HG03469 (cell line): ENCODE measurements around the gene TMPRSS15.
"Not testable (repeated sequence)": the region's sequence is repeated elsewhere in the genome, so short reads cannot be mapped to it uniquely, and the experiment has no call there.

Source experiments
- ATAC-seq: cut with Tn5 transposase; IDR thresholded peaks from one replicate; pipeline ENCODE4 v1.9.1; 2021; ENCODE audit warnings: mild to moderate bottlenecking, moderate library complexity, moderate number of reproducible peaks; ENCODE audit not compliant: unreplicated experiment

The TMPRSS15 gene

DNA sequence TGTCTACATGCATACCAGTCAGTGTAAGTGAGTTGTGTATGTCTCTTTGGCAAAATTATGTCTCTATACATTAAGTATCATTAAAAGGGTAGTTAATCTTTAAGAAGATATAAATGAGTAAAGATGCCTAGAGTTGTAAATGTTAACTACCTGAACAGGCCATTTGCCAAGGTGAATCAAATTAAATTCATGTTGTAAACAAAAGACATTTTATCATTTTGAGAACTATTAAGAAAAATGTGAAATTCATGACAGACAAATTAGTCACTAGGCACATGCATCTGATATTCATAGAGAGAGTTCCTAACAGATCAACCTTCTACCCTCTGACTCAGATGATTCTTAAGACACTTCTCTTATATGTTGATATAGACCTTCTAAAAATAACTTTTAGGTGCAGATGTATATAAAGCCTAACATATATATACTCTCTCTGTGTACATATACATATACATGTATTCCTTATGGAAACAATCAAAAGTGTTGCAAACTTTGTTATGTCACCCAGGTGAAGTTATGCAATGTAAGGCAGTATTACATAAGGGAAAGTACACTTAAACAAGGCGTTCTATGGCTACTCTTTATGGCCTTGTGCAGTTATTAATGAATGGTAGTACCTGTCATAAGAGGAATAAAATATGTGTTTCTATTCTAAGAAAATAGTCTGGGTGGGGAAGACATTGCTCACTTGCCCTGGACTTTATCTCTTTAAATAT lies at the start of gene TMPRSS15:
Gene TMPRSS15, minus strand, starts transcription at position 51 of the 716 bp plus-strand sequence. CDS start 163 bp downstream, outside the sequence.
- ATAC-seq = no peak

DNA sequence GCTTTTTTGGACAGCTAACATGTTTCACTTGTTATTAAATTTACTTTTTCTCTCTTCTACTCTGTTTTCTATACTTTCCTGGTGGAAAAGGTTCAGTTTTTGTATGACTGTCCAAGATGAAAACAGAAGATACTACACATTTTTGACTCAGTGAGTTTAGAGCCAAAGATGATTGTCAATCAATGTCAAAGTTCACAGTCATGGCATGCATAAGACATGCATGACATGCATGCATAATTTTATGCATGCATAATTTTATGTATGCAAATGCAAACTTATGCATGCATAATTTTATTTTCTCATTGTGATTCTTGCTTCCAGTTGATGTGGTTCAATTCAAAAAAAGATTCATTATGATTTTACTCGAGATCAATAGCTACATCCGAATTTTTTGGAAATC lies 48.1 kb upstream of the TMPRSS15 start:
- ATAC-seq = no peak

DNA sequence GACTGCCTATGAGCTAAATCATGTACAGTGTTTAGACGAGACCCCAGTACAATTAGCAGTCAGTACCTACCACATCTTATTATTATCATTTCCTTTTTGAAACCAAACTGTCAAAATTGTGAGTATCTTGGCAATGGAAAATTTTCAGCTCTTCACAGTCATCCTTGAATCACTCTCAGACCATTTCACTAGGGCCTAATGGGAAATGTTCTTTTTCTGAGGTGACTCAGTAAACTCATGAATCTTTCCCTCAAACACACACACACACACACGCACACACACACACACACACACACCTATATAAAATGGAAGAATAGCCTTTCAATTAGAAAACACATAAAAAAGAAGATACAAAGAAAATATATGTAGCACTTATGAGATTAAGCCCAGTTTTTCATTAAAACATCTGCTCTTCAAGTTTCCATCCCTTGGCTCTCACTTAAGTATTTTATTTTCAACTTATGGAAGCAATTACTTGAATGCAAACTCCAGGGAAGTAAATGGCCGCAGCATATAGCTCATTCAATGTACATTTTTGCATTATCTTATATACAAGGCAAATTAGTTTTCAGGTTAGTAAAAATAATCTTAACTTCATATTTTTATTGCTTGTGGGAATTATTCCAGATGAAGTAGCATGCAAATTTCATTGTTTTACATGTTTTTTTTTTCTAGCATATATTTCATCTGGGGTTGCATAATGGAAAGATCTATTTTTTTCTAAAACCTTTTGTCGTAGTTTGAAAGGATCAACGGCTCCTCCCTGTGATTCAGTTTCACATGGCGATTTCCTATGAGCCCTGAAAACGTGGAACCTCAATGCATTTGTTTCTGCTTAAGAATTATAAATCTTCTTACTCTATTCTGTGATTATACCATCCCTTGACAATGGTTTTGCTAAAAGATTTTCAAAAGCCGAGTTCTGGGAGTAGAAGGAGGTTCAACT lies 46.3 kb upstream of the TMPRSS15 start:
- no peak for ATAC-seq

DNA sequence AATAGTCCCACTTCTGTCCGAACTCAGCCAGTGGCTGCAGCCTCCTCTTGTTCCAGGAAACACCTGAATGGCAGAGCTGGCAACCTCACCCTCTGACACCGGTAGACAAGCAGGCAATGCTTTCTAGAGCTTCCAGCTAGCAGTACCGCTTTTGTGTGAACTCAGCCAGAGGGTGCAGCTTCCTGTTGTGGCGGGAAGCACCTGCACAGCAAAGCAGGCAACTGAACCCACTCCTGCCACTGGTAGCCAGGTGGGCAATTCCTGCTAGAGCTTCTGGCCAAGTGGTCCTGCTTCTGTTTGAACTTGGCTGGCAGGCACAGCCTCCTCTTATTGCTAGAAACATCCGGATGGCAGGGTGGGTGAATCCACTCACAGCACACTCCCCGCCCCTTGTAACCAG lies 40.1 kb upstream of the TMPRSS15 start:
- ATAC-seq = no peak

DNA sequence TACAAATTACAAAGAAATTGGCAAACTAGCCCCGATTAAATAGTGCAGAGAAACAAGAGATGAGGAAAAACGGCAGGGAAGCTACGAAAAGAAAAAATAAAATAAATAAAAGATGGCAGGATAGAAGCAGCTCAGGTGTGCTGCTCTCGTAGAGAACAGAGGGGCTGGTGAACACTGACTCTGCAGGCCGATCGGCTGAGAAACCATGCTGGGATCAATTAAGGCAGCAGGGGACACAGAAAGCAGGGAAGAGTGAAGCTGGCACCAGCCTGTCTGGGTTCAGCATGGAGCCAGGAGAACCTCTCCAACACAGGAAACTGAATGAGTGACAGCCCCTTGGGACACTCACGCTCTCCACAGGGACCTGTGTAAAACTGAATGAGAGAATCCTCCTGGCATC lies 39.5 kb upstream of the TMPRSS15 start:
- no peak for ATAC-seq

DNA sequence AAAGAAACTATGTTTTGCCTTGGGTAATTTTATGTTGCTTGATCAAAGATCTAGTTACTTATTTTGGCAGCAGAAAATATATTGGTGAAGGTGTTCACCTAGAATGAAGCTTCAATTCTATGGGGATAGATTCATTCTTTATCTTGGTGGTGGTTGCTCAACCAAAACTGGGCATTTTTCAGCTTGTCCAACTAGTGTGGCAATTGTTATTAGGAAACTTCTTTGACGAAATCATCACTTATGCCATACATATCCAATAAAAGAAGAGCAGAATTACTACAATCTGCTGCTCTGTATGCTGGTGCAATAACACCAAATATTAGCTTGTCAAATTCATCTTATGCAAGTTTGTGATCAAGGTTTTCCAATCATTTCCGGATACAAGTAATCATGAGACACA lies 26.8 kb upstream of the TMPRSS15 start:
- ATAC-seq = no peak

DNA sequence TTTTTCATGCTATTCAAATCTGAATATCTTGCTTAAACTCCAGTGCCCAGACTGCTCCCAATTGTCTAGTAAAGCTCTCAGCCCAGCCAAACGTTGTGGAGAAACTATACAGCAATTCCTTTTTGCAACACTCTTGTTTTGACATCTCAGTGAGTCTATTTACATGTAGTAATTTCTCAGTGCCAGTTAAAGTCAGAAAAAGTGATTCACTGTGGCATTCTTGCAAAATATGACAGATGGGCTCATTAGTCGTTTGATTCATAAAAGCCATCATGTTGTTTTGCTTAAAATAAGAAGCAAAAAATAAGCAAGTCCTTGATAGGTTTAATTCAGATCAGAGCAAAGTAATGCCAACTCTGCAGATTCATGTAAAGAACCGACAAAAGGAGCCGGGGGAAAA lies 20.7 kb upstream of the TMPRSS15 start:
- no peak for ATAC-seq

DNA sequence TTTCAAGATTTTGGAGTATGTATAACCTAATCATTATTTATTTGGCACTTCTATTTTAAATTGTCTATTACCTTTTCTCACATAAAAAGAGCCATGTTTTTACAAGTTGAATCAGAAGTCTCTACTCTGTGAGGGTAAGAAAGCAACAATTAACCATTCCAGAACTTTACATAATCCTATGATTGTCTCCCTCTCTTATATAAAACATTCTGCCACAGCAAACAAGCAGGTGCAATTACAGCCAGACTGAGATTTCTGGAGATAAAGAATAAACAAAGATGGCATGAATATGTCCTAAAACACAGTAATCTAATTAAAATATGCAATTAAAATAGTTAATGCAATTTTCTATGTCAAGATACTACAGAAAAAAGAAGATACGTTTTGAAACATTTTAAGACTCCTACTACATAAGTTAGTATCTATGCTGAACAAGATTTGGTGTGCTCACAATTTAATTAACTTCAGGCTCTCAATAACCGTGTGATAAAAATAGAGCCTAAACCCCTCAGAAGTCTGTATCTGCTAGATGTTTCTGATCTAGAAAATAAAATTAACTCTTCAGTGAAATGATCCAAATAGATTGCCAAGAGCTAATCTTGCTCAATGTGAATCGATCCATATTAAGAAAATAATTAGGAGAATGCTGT lies 13.7 kb upstream of the TMPRSS15 start:
- no peak for ATAC-seq

DNA sequence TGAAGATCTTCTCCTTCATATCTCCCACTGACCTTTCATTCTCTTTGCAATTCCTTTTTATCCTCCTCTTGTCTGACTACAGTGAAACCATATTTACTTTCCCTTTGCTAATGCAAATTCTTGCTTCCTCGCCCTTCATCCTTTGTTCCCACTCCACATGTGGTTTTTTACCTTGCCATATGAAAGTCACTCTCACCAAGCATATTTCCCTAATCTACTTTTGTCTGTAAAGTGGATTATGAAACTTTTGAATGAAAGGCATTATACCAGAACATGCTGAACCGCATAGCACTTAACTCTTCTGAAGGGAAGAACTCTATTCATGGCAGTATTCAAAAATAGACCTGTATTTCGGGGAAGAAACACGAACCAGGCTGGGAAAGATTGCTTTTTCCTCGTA lies 8.0 kb upstream of the TMPRSS15 start:
- no peak for ATAC-seq

DNA sequence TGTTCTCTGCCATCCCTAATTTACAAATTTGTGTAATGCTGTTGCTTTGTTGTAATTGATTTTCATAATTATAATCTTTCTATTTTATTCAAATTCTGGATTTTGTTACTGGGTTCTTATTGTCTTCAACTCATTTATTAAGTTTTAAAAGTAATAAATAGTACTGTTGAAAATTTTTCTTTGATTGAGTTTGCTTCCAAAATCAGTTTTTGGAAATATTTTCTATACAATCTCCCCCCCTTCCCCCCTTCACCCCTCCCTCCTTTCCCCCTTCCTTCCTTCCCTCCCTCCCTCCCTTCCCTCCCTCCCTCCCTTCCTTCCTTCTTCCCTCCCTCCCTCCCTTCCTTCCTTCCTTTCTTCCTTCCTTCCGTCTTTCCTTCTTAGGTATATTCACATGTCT lies 6.0 kb upstream of the TMPRSS15 start:
- ATAC-seq = no peak

DNA sequence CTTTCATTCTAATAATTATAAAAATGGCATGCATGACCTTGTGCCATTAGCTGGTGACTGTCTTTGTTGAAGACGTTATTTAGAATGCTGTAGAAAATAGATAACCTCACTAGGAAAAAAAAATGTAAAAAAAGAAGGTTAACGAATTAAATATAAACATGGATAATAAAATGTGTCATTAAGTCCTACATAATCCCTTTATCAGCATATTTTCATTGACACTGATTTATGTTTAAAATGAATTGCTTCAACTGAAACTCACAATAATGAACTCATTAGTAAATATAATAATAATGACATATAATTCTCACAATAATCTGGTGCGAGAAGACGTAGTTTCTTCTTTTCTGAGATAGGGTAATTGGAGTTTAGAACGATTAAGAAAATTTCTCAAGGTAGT lies 4.7 kb downstream of the TMPRSS15 start:
- ATAC-seq = no peak

DNA sequence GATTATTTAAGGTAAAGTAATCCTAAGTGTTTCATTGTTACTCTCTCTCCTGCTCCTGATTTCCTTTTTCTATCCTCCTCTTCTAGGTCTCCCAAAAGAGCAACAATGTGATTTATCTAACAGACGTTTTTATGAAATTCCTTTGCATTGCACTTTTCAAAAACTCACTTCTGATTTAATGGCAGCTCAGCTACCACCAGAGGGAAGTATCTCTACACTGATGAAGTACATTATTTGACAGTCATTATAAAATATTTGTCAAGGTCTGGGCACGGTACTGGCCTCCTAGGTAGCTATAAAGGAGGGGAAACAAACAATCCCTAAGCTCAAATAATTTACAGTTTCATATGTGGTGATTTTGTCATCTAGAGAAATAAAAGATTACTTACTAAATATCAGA lies 15.6 kb downstream of the TMPRSS15 start:
- ATAC-seq = no peak

DNA sequence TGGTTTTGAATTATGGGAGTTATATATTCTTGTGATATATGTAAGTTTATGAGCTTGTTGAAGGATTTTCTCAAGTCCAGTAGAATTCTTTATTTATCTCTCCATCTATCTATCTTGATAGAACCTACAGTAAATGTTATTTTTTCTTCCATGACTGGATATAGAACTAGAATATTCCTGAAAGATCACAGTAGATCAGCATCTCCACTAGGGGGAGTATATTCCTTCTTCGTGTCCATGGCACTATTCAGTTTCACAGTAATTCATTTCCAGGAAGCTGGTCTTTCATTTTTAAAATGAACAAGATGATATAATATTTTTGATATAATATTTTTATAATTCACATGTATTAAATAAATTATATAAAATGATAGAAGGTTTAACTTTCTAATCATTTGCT lies 18.8 kb downstream of the TMPRSS15 start:
- ATAC-seq = no peak

DNA sequence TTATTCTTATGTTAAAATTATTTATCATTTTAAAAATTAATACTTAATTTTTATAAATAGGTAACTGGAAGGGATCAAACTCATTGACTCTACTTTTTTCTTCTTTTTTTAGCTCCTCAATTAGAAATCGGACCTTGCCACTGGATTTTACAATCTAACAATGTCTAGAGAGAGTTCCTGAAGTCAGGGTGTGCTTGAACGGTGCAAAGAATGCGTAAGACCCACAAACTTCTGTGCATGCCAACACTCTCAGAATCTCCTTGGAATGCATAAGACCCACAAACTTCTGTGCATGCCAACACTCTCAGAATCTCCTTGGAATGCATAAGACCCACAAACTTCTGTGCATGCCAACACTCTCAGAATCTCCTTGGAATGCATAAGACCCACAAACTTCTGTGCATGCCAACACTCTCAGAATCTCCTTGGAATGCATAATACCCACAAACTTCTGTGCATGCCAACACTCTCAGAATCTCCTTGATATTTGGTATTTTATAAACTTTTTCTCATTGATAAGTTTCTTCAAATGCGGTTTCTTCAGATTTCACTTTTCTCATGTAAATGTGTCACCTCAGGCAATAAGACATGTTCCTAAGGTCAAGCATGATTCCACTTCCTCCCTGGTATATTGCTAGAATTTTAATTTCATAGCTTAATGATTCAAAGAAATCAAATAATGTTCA lies 20.5 kb downstream of the TMPRSS15 start:
- ATAC-seq = not testable (repeated sequence)

DNA sequence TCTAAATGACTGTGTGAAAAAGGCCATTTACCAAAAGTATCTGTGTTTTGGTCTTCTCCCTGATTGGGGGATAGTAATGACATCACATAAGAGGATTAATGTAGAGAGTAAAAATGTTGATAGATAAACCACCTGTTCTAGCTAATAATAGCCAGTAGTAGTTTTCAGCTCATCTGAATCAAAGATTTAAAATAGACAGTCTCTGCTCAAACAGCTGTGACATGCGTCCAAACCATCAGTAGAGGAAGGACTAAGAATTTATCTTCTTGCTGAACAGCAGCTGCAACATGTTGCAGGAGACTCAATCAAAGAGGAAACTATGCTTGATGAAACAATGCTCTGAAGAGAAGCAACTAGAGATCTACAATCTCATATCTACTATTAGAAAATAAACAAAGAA lies 21.4 kb downstream of the TMPRSS15 start:
- ATAC-seq = no peak

DNA sequence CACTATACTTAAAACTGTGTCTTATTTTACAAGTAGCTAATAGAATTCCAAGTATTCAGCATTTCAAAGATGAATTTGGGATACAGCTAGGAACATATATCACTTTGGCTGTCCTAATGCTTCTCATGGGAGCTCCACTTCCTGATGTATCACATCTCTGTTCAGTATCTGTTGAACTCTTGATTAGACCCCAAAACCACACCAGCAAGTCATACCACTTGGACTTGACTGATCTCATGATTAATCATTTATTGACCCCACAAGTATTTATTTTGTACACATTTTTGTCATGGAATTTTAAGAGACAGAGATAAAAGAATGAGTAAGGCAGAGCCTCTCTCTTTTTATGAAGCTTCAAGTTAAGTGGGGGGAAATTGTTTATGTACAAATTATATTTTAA lies 30.0 kb downstream of the TMPRSS15 start:
- ATAC-seq = no peak

DNA sequence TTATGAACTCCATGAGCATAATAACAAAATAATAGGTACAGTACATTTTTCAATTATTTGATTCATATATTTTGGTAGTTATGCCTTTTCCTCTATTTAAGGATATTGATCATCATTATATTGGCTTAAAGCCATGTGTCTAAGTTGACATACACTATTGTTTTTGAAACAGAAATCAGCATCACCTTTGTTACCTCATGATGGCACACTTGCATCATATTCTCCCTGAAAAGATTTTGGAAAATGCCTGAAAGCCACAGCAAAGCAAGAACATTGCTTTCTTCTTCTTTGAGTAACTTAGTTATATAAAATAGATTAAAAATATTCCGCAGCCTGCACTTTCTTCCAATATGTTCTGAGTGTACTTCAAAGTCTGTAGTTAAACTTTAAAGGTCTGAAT lies 33.3 kb downstream of the TMPRSS15 start:
- ATAC-seq = no peak

DNA sequence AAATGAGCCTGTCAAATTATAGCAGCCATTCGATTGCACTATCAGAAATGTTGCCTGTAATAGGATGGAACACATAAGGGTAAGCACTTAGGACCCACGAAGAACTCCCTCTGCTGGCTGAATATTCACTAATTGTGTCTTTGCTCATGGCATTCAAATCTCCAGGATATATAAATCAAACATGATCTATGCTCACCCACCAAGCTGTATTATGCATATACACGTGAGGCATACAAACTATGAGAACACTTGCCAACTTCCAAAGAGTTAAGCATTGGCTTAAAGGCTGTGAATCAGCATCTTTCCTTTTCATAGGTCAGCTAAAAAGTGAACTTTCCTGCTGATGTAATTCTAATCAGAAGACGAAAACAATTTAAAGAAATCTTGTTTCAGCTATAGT lies 34.5 kb downstream of the TMPRSS15 start:
- ATAC-seq = no peak

DNA sequence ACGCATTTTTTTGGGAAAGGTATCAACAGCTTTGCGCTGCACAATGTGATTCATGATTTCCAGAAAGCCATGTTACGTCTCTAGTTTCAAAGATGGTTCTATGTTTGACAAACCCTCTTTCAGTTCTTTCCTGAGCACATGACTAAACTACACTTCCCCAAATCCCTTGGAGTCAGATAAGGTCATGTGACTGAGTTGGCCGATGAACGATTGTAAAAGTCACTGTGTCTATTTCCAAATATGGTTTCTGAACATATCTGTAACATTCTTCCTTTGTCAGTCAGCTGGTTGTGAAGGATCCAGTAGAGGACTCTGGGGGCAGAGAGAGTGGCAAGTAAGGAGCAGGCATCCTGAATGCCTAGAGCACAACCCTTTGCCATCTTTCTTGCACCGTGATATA lies 35.4 kb downstream of the TMPRSS15 start:
- ATAC-seq = no peak

DNA sequence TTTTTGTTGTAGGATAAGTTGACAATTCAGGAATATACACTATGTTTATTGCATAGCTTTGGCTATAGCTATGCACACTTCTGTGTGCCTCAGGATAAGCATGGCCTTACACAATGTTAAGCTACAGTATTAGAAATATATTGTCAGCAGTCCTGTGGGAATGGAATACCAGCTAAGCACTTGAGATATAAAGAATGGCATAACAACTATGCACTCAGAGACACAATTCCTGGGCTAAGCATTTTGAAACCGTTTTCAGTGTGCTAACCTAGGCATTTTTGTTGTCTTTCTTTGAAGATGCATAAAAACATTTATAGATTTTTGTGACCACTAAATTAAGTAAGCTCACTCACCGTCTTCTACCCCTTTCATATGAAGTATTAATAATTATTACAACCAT lies 46.8 kb downstream of the TMPRSS15 start:
- no peak for ATAC-seq

DNA sequence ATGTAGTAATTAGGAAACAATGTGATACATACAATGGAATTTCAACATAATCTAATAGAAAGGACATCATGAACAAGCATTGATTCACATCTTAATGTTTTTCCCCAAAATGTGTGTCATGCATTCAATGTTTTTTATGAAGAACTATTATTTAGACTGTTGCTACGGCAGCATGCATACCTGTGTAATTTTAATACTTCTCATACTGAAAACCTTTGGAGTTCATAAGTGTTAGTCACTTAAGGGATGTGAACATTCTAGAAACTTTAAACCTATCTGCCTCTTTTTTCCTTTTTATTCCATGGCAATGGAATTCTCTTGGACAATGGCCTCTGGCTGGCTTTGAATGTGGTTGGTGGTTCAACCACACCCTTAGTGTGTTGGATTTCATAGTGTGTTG lies 48.6 kb downstream of the TMPRSS15 start:
- ATAC-seq = no peak
